Brain microvascular endothelial cell (primary cell): ENCODE measurements around the gene CEP350.

ENCODE experiments used
- DNase-seq: peaks from one replicate; pipeline ENCODE4 v3.0.0-alpha.2; 2020
- H3K27ac ChIP-seq: fragments of 250-450 bp; sonication (Bioruptor Pico); 2 replicates; pipeline ENCODE4 v1.5.1; 2020; ENCODE audit warnings: mild to moderate bottlenecking, moderate library complexity
- H3K27me3 ChIP-seq: fragments of 250-450 bp; sonication (Bioruptor Pico); replicated peaks from 2 replicates; pipeline ENCODE4 v1.5.1; 2020; ENCODE audit warnings: mild to moderate bottlenecking
- H3K36me3 ChIP-seq: fragments of 250-450 bp; sonication (Bioruptor Pico); replicated peaks from 2 replicates; pipeline ENCODE4 v1.5.1; 2020; ENCODE audit warnings: mild to moderate bottlenecking
- H3K4me3 ChIP-seq: 2 replicates; pipeline ENCODE4 v1.5.1; 2011; ENCODE audit warnings: low read depth, mild to moderate bottlenecking, control low read depth, low read length, moderate library complexity
- CTCF ChIP-seq: IDR thresholded peaks from 2 replicates; pipeline ENCODE4 v1.5.1; 2011; ENCODE audit warnings: low read depth, mild to moderate bottlenecking, moderate library complexity, low read length, control low read depth, inconsistent platforms; ENCODE audit errors: missing control alignments
- in situ Hi-C: cut with HindIII; loops from 2 replicates; pipeline ENCODE4 v1.10.0; 2017; ENCODE audit warnings: low sequenced_read_pairs, low pct_ligation_motif_present

Gene CEP350

GRCh38 chr1:179937668-179938254 is 16.8 kb upstream of the CEP350 start:
- in situ Hi-C loops = no loop called here

GRCh38 chr1:179938752-179939151 is 15.9 kb upstream of the CEP350 start:
- Histone ChIP-seq H3K36me3 (no peaks in the 10 kb centered on the region), H3K4me3 (no peak overlapping the region), H3K27me3 (no peaks in the 10 kb centered on the region), H3K27ac (no peak overlapping the region)
- no peak for DNase-seq
- TF ChIP-seq CTCF = no peak
- in situ Hi-C loops = no loop called here

More at GRCh38 chr1:179937668-179938254, 16.8 kb upstream of the CEP350 start:
- no peak for DNase-seq
- H3K27ac ChIP-seq = no peak overlapping the region
- no peaks in the 10 kb centered on the region for H3K27me3 ChIP-seq
- no peak for TF ChIP-seq CTCF
- H3K4me3 ChIP-seq = no peak overlapping the region
- H3K36me3 ChIP-seq = no peaks in the 10 kb centered on the region

- no peak for TF ChIP-seq CTCF
- H3K36me3 ChIP-seq = no peaks in the 10 kb centered on the region
- in situ Hi-C loops = no loop called here
- no peak overlapping the region for H3K4me3 ChIP-seq
- no peaks in the 10 kb centered on the region for H3K27me3 ChIP-seq
- no peak overlapping the region for H3K27ac ChIP-seq
- no peak for DNase-seq
Observed at GRCh38 chr1:179939941-179940340, 14.7 kb upstream of the CEP350 start.

- no peaks in the 10 kb centered on the region for H3K27me3 ChIP-seq
- in situ Hi-C loops = no loop called here
- no peak for DNase-seq
Observed at GRCh38 chr1:179941454-179941853, 13.2 kb upstream of the CEP350 start.

GRCh38 chr1:179950651-179951050 is 4.0 kb upstream of the CEP350 start:
- no peak for TF ChIP-seq CTCF
- H3K36me3 ChIP-seq = no peaks in the 10 kb centered on the region
- in situ Hi-C loops = no loop called here
- H3K4me3 ChIP-seq = no peak overlapping the region
- no peak overlapping the region for H3K27ac ChIP-seq
- no peaks in the 10 kb centered on the region for H3K27me3 ChIP-seq
- no peak for DNase-seq

More at GRCh38 chr1:179941454-179941853, 13.2 kb upstream of the CEP350 start:
- TF ChIP-seq CTCF = no peak
- no peaks in the 10 kb centered on the region for H3K36me3 ChIP-seq
- H3K4me3 ChIP-seq = no peak overlapping the region
- H3K27ac ChIP-seq = no peak overlapping the region
